HEK293T (cell line): ENCODE results near the gene EGFR.

Experiments used
- CTCF ChIA-PET: fragments of 350-600 bp; formaldehyde crosslinking; extraction: SDS; loops from one replicate; lab custom pipeline; 2021; ENCODE audit warnings: antibody characterized with exemption, inconsistent platforms; lab: Yijun Ruan, JAX
- POLR2A ChIA-PET: fragments of 350-600 bp; formaldehyde crosslinking; extraction: SDS; loops from one replicate; lab custom pipeline; 2020; ENCODE audit warnings: antibody characterized with exemption, inconsistent platforms; lab: Yijun Ruan, JAX
- DNase-seq: peaks from one replicate; pipeline ENCODE4 v3.0.0; 2012; ENCODE audit warnings: mixed read lengths; ENCODE audit errors: extremely low spot score
- ARNT ChIP-seq: fragments of 450-650 bp; IDR thresholded peaks from 2 replicates; pipeline ENCODE4 v1.6.1; 2017; ENCODE audit warnings: mild to moderate bottlenecking
- BHLHE40 ChIP-seq: fragments of 450-650 bp; IDR thresholded peaks from 2 replicates; pipeline ENCODE4 v1.6.1; 2016; ENCODE audit warnings: mild to moderate bottlenecking, moderate library complexity, borderline replicate concordance
- CTBP1 ChIP-seq: fragments of 450-650 bp; IDR thresholded peaks from 2 replicates; pipeline ENCODE4 v1.6.1; 2016; ENCODE audit warnings: borderline replicate concordance
- ELF4 ChIP-seq: fragments of 450-650 bp; IDR thresholded peaks from 2 replicates; pipeline ENCODE4 v1.6.1; 2017; ENCODE audit warnings: antibody characterized with exemption
- FOXA1 ChIP-seq: fragments of 450-650 bp; IDR thresholded peaks from 2 replicates; pipeline ENCODE4 v1.6.1; 2016; ENCODE audit warnings: mild to moderate bottlenecking
- FOXK2 ChIP-seq: fragments of 450-650 bp; IDR thresholded peaks from 2 replicates; pipeline ENCODE4 v1.6.1; 2016; ENCODE audit warnings: mild to moderate bottlenecking
- FOXM1 ChIP-seq: fragments of 450-650 bp; IDR thresholded peaks from 2 replicates; pipeline ENCODE4 v1.6.1; 2017; ENCODE audit warnings: mild to moderate bottlenecking, borderline replicate concordance
- HDGF ChIP-seq: fragments of 450-650 bp; IDR thresholded peaks from 2 replicates; pipeline ENCODE4 v1.6.1; 2017; ENCODE audit warnings: antibody characterized with exemption, borderline replicate concordance
- L3MBTL2 ChIP-seq: fragments of 450-650 bp; conservative IDR thresholded peaks from 2 replicates; pipeline ENCODE4 v1.6.1; 2016; ENCODE audit warnings: mild to moderate bottlenecking
- LEF1 ChIP-seq: fragments of 450-650 bp; IDR thresholded peaks from 2 replicates; pipeline ENCODE4 v1.6.1; 2017; ENCODE audit warnings: mild to moderate bottlenecking, borderline replicate concordance
- NFRKB ChIP-seq: fragments of 450-650 bp; IDR thresholded peaks from 2 replicates; pipeline ENCODE4 v1.6.1; 2016; ENCODE audit warnings: mild to moderate bottlenecking, moderate library complexity
- SP1 ChIP-seq: fragments of 450-650 bp; IDR thresholded peaks from 2 replicates; pipeline ENCODE4 v1.6.1; 2017
- SUZ12 ChIP-seq: fragments of 450-650 bp; IDR thresholded peaks from 2 replicates; pipeline ENCODE4 v1.6.1; 2016; ENCODE audit warnings: mild to moderate bottlenecking
- TARDBP ChIP-seq: fragments of 450-650 bp; IDR thresholded peaks from 2 replicates; pipeline ENCODE4 v1.6.1; 2016
- ZNF384 ChIP-seq: fragments of 450-650 bp; IDR thresholded peaks from 2 replicates; pipeline ENCODE4 v1.6.1; 2016
- TF ChIP-seq, protein P1 (sequence below): fragments of 450-650 bp; IDR thresholded peaks from 2 replicates; pipeline ENCODE4 v1.6.1; 2016

EGFR gene

GRCh38 chr7:55177589-55178261 is 158.9 kb downstream of the EGFR start:
- DNase-seq: no peak
- ChIA-PET POLR2A (no interaction called here), CTCF (interaction anchor here (0.6 kb wide), 1 partner anchor 80 kb away, joined by 3 read pairs; no protein-coding TSS in a partner anchor)
- TF ChIP-seq HDGF (no peak), TARDBP (no peak), LEF1 (no peak)
- TF ChIP-seq, protein P1, sequence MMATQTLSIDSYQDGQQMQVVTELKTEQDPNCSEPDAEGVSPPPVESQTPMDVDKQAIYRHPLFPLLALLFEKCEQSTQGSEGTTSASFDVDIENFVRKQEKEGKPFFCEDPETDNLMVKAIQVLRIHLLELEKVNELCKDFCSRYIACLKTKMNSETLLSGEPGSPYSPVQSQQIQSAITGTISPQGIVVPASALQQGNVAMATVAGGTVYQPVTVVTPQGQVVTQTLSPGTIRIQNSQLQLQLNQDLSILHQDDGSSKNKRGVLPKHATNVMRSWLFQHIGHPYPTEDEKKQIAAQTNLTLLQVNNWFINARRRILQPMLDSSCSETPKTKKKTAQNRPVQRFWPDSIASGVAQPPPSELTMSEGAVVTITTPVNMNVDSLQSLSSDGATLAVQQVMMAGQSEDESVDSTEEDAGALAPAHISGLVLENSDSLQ: no peak

- no peak for DNase-seq
- TF ChIP-seq FOXK2 (no peak), FOXM1 (no peak), NFRKB (no peak), BHLHE40 (no peak)
- TF ChIP-seq, protein P1: no peak
- POLR2A ChIA-PET: no interaction called here
- CTCF ChIA-PET: no interaction called here
Measured at GRCh38 chr7:55178292-55178862, 159.6 kb downstream of the EGFR start.

GRCh38 chr7:55178863-55179773 is 160.3 kb downstream of the EGFR start:
- CTCF ChIA-PET: no interaction called here
- POLR2A ChIA-PET: no interaction called here
- TF ChIP-seq, protein P1: no peak
- TF ChIP-seq ARNT (no peak), TARDBP (no peak), SUZ12 (no peak), ELF4 (no peak), FOXA1 (no peak), CTBP1 (no peak), SP1 (no peak), HDGF (no peak), ZNF384 (no peak), LEF1 (no peak), NFRKB (no peak), FOXK2 (no peak), BHLHE40 (no peak), FOXM1 (no peak), L3MBTL2 (no peak)
- DNase-seq: no peak

- ChIA-PET CTCF (no interaction called here), POLR2A (no interaction called here)
- TF ChIP-seq HDGF (no peak), SUZ12 (no peak), ZNF384 (no peak), BHLHE40 (no peak), SP1 (no peak), FOXK2 (no peak), CTBP1 (no peak), ELF4 (no peak), L3MBTL2 (no peak), FOXM1 (no peak), LEF1 (no peak), TARDBP (no peak), FOXA1 (no peak), NFRKB (no peak)
- TF ChIP-seq, protein P1: no peak
Measured at GRCh38 chr7:55179931-55180682, 161.3 kb downstream of the EGFR start.

DNA sequence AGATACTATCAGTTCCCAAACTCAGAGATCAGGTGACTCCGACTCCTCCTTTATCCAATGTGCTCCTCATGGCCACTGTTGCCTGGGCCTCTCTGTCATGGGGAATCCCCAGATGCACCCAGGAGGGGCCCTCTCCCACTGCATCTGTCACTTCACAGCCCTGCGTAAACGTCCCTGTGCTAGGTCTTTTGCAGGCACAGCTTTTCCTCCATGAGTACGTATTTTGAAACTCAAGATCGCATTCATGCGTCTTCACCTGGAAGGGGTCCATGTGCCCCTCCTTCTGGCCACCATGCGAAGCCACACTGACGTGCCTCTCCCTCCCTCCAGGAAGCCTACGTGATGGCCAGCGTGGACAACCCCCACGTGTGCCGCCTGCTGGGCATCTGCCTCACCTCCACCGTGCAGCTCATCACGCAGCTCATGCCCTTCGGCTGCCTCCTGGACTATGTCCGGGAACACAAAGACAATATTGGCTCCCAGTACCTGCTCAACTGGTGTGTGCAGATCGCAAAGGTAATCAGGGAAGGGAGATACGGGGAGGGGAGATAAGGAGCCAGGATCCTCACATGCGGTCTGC is 162.2 kb downstream of the EGFR start:
- no peak for DNase-seq
- TF ChIP-seq FOXA1 (no peak), NFRKB (no peak), HDGF (no peak), BHLHE40 (no peak), SP1 (no peak), LEF1 (no peak), TARDBP (no peak)
- TF ChIP-seq, protein P1: no peak
- ChIA-PET CTCF (no interaction called here), POLR2A (no interaction called here)

More at GRCh38 chr7:55179931-55180682, 161.3 kb downstream of the EGFR start:
- DNase-seq: no peak
